GM12878 (cell line): ENCODE data around the gene RANBP3. TPM values are rescaled to one million over a fixed set of nuclear protein-coding genes. Genes with fewer than 3 reads are reported as not detected.

Source experiments
- ATAC-seq: fragments of 200-7000 bp; cut with Tn5 transposase; 3 replicates; pipeline ENCODE4 v1.9.1; 2020; ENCODE audit warnings: mild to moderate bottlenecking, moderate library complexity
- BruUV-seq: library from RNA; stranded (reverse); fragments of 400-500 nt; replicated peaks from 2 replicates; lab custom pipeline; 2021; lab: Mats Ljungman, UMichigan
- CTCF ChIA-PET: fragments of 300-600 bp; sonication (Branson Sonifier 250); formaldehyde crosslinking; extraction: SDS; loops from one replicate; lab custom pipeline; 2021; ENCODE audit warnings: inconsistent platforms; lab: Yijun Ruan, JAX
- POLR2A ChIA-PET: fragments of 350-600 bp; formaldehyde crosslinking; extraction: SDS; loops from one replicate; lab custom pipeline; 2021; ENCODE audit warnings: inconsistent platforms; lab: Charles Lee
- RAD21 ChIA-PET: fragments of 300-600 bp; sonication (Branson Sonifier 250); formaldehyde crosslinking; loops from one replicate; lab custom pipeline; 2023; ENCODE audit warnings: antibody characterized with exemption; ENCODE audit not compliant: unreplicated experiment; lab: Charles Lee
- SMC1A ChIA-PET: fragments of 300-600 bp; sonication (Branson Sonifier 250); formaldehyde crosslinking; loops from one replicate; lab custom pipeline; 2023; ENCODE audit not compliant: unreplicated experiment, uncharacterized antibody; lab: Charles Lee
- DNase-seq: peaks from one replicate; pipeline ENCODE4 v3.0.0-alpha.2; 2011; ENCODE audit warnings: low read depth, low spot score
- FAIRE-seq: peaks from 3 replicates; lab custom pipeline; 2011; peaks lifted over from hg19 to GRCh38; lab: Jason Lieb, UNC
- H2AFZ ChIP-seq: 2 replicates; pipeline ENCODE4 v1.6.0; 2011; ENCODE audit warnings: low read depth, low read length, control low read depth; ENCODE audit not compliant: control insufficient read depth
- H3K27ac ChIP-seq: 2 replicates; pipeline ENCODE4 v1.5.1; 2011; ENCODE audit warnings: control low read depth; ENCODE audit not compliant: control insufficient read depth, insufficient read depth
- H3K27me3 ChIP-seq, 2 experiments: replicated peaks in 1 of 2; 2 replicates each; pipeline versions ENCODE4 v1.6.0 to v1.6.1; 2011; ENCODE audit warnings: low read length in 1 of 2; ENCODE audit not compliant: control insufficient read depth in 2 of 2, insufficient read depth in 2 of 2
- H3K36me3 ChIP-seq, 2 experiments: 2 replicates each; pipeline ENCODE4 v1.5.1; 2011; ENCODE audit warnings: low read length in 1 of 2; ENCODE audit not compliant: control insufficient read depth in 2 of 2, insufficient read depth in 2 of 2
- H3K4me1 ChIP-seq: 2 replicates; pipeline ENCODE4 v1.6.1; 2011; ENCODE audit warnings: mild to moderate bottlenecking, low read length, moderate library complexity, mixed read lengths; ENCODE audit not compliant: control insufficient read depth, insufficient read depth
- H3K4me2 ChIP-seq: 2 replicates; pipeline ENCODE4 v1.6.0; 2011; ENCODE audit warnings: control low read depth; ENCODE audit not compliant: control insufficient read depth, insufficient read depth
- H3K4me3 ChIP-seq: fragments of 200-600 bp; sonication (generic); 2 replicates; pipeline ENCODE4 v1.5.1; 2016
- H3K79me2 ChIP-seq: 2 replicates; pipeline ENCODE4 v1.6.0; 2011; ENCODE audit warnings: low read length; ENCODE audit not compliant: control insufficient read depth, insufficient read depth
- H3K9ac ChIP-seq: 2 replicates; pipeline ENCODE4 v1.8.0; 2011; ENCODE audit warnings: low read length, control low read depth, mixed read lengths; ENCODE audit not compliant: control insufficient read depth, insufficient read depth
- H3K9me3 ChIP-seq: replicated peaks from 3 replicates; pipeline ENCODE4 v1.5.1; 2011; ENCODE audit warnings: mild to moderate bottlenecking, low read length; ENCODE audit not compliant: control insufficient read depth, insufficient read depth
- H4K20me1 ChIP-seq: 2 replicates; pipeline ENCODE4 v1.6.0; 2011; ENCODE audit not compliant: control insufficient read depth, insufficient read depth
- CREM ChIP-seq: IDR thresholded peaks from 2 replicates; pipeline ENCODE4 v1.6.1; 2014; ENCODE audit warnings: antibody characterized with exemption, low read depth
- IKZF1 ChIP-seq: fragments of 450-650 bp; conservative IDR thresholded peaks from 2 replicates; pipeline ENCODE4 v1.6.1; 2017; ENCODE audit warnings: antibody characterized with exemption, mild to moderate bottlenecking
- MTA3 ChIP-seq: IDR thresholded peaks from 2 replicates; pipeline ENCODE4 v1.6.1; 2012; ENCODE audit warnings: low read length, inconsistent platforms, borderline replicate concordance
- MYC ChIP-seq: IDR thresholded peaks from 2 replicates; pipeline ENCODE4 v1.6.1; 2011; ENCODE audit warnings: mild to moderate bottlenecking, low read length, moderate library complexity, inconsistent platforms; ENCODE audit not compliant: insufficient read depth, insufficient replicate concordance, insufficient read length, severe bottlenecking
- NFYB ChIP-seq: IDR thresholded peaks from 2 replicates; pipeline ENCODE4 v1.6.1; 2011; ENCODE audit warnings: low read depth, mild to moderate bottlenecking, low read length, improper control_type of control experiment, moderate library complexity; ENCODE audit not compliant: insufficient read depth
- REST ChIP-seq: IDR thresholded peaks from 2 replicates; pipeline ENCODE4 v1.6.1; 2012; ENCODE audit warnings: mild to moderate bottlenecking, low read depth, low read length
- SREBF1 ChIP-seq: IDR thresholded peaks from 2 replicates; pipeline ENCODE4 v1.6.1; 2012; ENCODE audit warnings: mild to moderate bottlenecking, low read length
- ZNF24 ChIP-seq: fragments of 450-650 bp; IDR thresholded peaks from 2 replicates; pipeline ENCODE4 v1.6.1; 2017; ENCODE audit warnings: antibody characterized with exemption, mild to moderate bottlenecking
- WGBS: methylation state at CpG from one replicate; pipeline ENCODE4 v1.1.6; 2016; ENCODE audit warnings: low lambda C conversion rate; ENCODE audit not compliant: insufficient replicate concordance, insufficient coverage; ENCODE audit errors: missing lambda C conversion rate; 5-methylcytosine and 5-hydroxymethylcytosine counted together
- in situ Hi-C: fragments of 300-500 bp; cut with MboI; formaldehyde crosslinking; loops from 9 replicates; pipeline ENCODE4 v1.14.3; 2018; ENCODE audit warnings: mixed read lengths
- intact Hi-C: fragments of 100-400 bp; cut with micrococcal nuclease; formaldehyde crosslinking; loops from one replicate; pipeline ENCODE4 v1.14.2; 2022; ENCODE audit not compliant: unreplicated experiment
- polyA plus RNA-seq, 11 experiments: library from polyadenylated mRNA; depleted of rRNA in 4 of 11; unstranded in 6 of 11; stranded (reverse) in 5 of 11; fragments of >200 nt; fragmentation: Nextera tagmentation in 4 of 11; fragmentation: Illumina TruSeq in 1 of 11; extraction: Ambion mirVana in 4 of 11; extraction: Trizol in 1 of 11; gene quantifications; 1 replicate in 1 of 11; 2 replicates in 10 of 11; pipeline versions ENCODE4 v1.2.1 to v1.2.3, GENCODE V29; 2011 to 2016; ENCODE audit warnings: inconsistent platforms in 2 of 11, missing spikeins in 2 of 11, low read depth in 1 of 11
- total RNA-seq, 4 experiments: library from RNA; depleted of rRNA in 3 of 4; stranded (reverse); fragments of >200 nt in 3 of 4; fragmentation: Illumina TruSeq in 1 of 4; extraction: Trizol in 1 of 4; gene quantifications; 2 replicates each; pipeline versions ENCODE4 v1.2.1 to v1.2.3, GENCODE V29; 2013 to 2021
- TF ChIP-seq, protein P1 (sequence below): IDR thresholded peaks from 2 replicates; pipeline ENCODE4 v1.6.1; 2012; ENCODE audit warnings: low read depth, low read length, improper control_type of control experiment
- TF ChIP-seq, protein P2 (sequence below): IDR thresholded peaks from 2 replicates; pipeline ENCODE4 v1.6.1; 2011; ENCODE audit warnings: borderline replicate concordance, low read depth, mild to moderate bottlenecking, moderate library complexity, mixed read lengths, low read length; ENCODE audit not compliant: insufficient read depth; ENCODE audit errors: extremely low read length
- TF ChIP-seq, protein P3 (sequence below): IDR thresholded peaks from 2 replicates; pipeline ENCODE4 v1.6.1; 2012; ENCODE audit warnings: low read length, inconsistent platforms

Gene RANBP3
- total and polyA plus RNA-seq, 10 of the 15 experiments (the other 5 are each of a cell fraction or from before 2014, with no cell fraction given) = 1.1 to 81.6 (median 60.0) TPM

DNA sequence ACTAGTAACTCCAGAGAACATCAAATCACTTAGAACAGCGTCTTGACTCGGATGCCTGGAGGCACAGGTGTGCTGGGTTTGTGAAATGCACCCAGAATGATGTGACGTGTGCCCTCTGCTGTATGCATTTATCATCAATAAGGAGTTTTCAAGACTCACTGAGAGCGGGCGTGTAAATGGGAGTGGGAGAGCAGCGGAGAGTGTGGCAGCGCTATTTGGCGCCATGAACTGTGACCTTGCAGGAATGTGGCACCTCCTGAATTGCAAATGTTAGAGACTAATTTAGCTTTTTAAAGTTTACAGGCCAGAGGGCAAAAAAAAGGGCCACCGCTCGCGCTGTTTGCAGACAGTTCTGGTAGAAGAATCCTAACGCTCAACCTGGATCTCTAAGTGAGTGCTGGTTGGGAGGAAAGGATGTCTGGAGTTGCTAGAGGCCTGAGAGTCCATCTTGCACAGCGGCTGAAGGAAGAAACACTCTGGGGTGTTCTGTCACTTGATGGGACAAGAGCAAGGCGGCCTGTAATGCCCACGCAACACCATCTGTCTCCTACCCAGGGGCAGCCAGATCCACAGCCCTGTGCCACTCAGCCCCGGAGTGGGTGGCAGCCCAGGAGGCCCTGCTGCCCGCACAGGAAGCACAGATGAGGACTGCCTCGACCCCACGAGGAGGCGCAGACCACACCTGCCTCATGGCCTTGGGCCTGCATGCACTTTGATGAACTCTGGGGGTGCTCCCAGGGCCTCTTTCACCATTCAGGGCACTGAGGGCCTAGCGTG lies 19.7 kb downstream of the RANBP3 start (continued):
- TF ChIP-seq, protein P1, sequence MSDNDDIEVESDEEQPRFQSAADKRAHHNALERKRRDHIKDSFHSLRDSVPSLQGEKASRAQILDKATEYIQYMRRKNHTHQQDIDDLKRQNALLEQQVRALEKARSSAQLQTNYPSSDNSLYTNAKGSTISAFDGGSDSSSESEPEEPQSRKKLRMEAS = no peak

GRCh38 chr19:5957170-5957569 lies 20.8 kb downstream of the RANBP3 start:
- H3K9me3 ChIP-seq = no peaks in the 10 kb centered on the region
- CTCF ChIA-PET = interaction anchor here (1.7 to 3.8 kb wide), 2 partner anchors 10 to 13 kb away, joined by 4 to 22 read pairs; no protein-coding TSS in a partner anchor
- WGBS = 94% methylated on average over 10 of the region's 10 CpGs
- FAIRE-seq = no peak
- in situ Hi-C loops = no loop called here
- TF ChIP-seq ZNF24 (no peak), IKZF1 (no peak), REST (no peak), CREM (no peak), NFYB (no peak), SREBF1 (no peak), MYC (no peak), MTA3 (no peak)
- TF ChIP-seq, protein P2, sequence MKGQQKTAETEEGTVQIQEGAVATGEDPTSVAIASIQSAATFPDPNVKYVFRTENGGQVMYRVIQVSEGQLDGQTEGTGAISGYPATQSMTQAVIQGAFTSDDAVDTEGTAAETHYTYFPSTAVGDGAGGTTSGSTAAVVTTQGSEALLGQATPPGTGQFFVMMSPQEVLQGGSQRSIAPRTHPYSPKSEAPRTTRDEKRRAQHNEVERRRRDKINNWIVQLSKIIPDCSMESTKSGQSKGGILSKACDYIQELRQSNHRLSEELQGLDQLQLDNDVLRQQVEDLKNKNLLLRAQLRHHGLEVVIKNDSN = no peak
- TF ChIP-seq, protein P3, sequence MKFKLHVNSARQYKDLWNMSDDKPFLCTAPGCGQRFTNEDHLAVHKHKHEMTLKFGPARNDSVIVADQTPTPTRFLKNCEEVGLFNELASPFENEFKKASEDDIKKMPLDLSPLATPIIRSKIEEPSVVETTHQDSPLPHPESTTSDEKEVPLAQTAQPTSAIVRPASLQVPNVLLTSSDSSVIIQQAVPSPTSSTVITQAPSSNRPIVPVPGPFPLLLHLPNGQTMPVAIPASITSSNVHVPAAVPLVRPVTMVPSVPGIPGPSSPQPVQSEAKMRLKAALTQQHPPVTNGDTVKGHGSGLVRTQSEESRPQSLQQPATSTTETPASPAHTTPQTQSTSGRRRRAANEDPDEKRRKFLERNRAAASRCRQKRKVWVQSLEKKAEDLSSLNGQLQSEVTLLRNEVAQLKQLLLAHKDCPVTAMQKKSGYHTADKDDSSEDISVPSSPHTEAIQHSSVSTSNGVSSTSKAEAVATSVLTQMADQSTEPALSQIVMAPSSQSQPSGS = no peak
- RAD21 ChIA-PET = no interaction called here
- no TSS peak for BruUV-seq
- no peak overlapping the region for H3K27ac ChIP-seq
- SMC1A ChIA-PET = interaction anchor here (1.4 kb wide), 1 partner anchor 119 kb away, joined by 3 read pairs; no protein-coding TSS in a partner anchor
- H3K79me2 ChIP-seq = peaks cover 77% of the 10 kb centered on the region
- H2AFZ ChIP-seq = no peak overlapping the region
- peaks cover 20% of the 10 kb centered on the region for H3K4me1 ChIP-seq
- intact Hi-C loops = no loop called here
- peaks cover 1 to 3% of the 10 kb centered on the region in 2 experiments; a peak in 2 of 4 replicates for H3K36me3 ChIP-seq
- H3K4me3 ChIP-seq = no peak overlapping the region
- POLR2A ChIA-PET = no interaction called here
- H3K9ac ChIP-seq = no peak overlapping the region
- H3K4me2 ChIP-seq = no peak overlapping the region
- no peak for DNase-seq
- ATAC-seq = no peak
- H3K27me3 ChIP-seq = no peaks in the 10 kb centered on the region
- peaks cover 7% of the 10 kb centered on the region for H4K20me1 ChIP-seq
